GM19468 (cell line): ENCODE measurements around the gene WASF3.

Experiments used
- ATAC-seq: cut with Tn5 transposase; IDR thresholded peaks from one replicate; pipeline ENCODE4 v1.9.1; 2021; ENCODE audit warnings: mild to moderate bottlenecking, moderate library complexity, moderate number of reproducible peaks; ENCODE audit not compliant: unreplicated experiment; ENCODE audit errors: extremely low read depth

The WASF3 gene, protein sequence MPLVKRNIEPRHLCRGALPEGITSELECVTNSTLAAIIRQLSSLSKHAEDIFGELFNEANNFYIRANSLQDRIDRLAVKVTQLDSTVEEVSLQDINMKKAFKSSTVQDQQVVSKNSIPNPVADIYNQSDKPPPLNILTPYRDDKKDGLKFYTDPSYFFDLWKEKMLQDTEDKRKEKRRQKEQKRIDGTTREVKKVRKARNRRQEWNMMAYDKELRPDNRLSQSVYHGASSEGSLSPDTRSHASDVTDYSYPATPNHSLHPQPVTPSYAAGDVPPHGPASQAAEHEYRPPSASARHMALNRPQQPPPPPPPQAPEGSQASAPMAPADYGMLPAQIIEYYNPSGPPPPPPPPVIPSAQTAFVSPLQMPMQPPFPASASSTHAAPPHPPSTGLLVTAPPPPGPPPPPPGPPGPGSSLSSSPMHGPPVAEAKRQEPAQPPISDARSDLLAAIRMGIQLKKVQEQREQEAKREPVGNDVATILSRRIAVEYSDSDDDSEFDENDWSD

DNA sequence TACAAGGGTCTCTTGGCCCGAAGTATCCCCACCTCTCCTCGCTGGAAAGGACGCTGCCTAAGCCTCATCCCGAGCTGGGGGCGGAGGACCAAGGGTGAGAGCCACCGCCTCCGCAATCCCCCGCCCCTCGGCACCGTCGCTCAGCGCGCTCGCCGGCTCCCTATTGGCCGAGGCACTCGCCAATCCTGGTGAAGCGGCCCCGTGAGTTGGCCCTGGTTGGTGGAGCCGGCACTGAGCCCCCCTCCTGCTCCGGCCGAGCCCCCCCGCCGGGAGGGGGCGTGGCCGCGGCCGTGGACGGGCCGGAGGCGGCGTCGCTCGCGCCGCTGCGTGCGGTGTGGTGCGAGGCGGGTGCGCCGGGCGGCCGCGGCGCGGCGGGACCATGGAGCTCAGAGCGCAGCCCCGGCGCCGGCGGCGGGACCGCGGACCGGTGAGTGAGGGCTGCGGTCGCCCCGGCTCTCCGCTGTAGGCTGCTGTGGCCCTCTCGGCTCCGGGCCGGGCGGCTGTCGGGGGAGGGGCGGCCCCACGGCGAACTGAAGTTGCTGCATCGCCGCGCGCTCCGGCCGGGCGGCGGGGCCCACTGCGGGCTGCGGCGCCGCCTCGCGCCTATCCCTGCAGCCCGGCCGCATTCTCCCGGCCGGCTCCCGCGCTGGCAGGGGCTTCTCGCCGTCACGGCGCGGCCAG is at the start of gene WASF3:
Gene WASF3 (plus strand): TSS at position 291 of the 681 bp plus-strand sequence. CDS start 84,588 bp downstream, outside the sequence.
- peak; percentile 61 for ATAC-seq

DNA sequence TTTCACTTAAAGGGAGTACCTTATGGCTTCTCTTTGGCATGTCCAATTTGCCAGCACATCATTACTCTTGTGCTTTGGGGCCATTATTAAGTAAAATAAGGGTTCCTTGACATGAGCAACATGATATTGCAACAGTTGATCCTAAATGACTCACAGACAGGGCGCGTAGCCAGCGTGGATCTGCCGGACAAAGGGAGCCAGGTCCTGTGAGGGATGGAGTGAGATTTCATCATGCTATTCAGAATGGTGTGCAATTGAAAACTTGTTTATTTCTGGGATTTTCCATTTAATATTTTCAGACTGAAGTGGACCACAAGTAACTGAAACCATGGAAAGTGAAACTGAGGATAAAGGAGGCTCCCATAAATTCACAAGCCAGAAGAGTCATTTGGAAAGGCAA is 48.6 kb upstream of the WASF3 start:
- no peak for ATAC-seq

DNA sequence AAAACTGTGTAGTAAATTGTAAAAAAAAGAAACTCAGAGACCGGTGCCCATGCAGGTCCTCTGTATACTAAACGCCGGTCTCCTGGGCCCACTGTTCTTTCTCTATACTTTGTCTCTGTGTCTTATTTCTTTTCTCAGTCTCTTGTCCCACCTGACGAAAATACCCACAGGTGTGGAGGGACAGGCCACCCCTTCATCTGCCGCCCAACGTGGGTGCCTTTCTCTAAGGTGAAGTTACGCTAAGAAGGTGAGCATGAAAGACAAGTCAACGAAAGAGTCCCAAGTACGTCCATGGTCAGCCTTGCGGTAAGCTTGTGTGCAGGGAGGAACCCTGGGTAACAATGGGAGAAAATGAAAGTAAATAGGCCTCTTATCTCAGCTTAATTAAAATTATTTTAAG is 48.0 kb upstream of the WASF3 start:
- ATAC-seq = no peak

- ATAC-seq = no peak
Observed at GRCh38 chr13:26513931-26514330, 43.6 kb upstream of the WASF3 start.

DNA sequence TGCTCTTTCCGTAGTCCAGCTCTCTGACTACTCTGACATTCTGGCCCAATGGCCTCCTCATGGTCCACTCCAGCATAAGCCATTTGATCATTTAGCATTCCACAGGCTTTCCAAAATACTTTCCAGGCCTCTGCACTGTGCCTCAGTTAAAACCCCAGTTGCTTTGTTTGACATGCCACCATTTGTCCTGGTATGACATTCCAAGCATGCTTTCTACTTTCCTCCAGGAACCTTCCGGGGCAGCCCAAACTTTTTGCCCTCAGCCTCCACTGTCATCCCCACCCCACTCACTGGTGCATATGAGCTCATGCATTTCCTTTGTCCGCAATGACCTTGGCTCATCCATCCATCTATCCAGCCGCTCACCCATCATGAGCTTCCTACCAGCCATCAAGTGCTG is 41.8 kb upstream of the WASF3 start:
- no peak for ATAC-seq

- no peak for ATAC-seq
Observed at GRCh38 chr13:26517936-26518335, 39.5 kb upstream of the WASF3 start.

DNA sequence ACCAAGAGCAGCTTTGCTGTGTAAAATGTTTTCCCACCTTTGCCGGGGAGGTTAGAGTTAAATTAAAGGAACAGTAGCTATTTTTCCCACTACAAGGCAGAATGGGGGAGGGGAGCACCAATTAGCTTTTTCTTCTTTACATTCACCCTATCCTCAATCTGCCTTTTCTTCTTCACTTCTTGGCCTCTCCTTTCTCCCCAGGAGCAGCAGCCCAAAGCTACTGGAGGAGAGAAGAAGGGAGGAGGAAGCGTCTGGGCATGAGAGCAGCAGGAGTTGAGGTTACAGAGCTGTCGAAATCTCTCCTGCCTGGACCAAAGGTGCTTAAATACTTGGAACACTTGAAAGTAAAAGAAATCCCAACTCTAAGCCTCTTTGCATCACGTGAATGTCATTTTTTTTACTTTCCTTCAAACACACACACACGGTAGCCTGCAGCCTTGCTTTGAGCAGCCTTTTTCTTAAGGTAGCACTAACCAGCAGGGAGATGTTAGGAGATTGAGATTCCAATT is 39.0 kb upstream of the WASF3 start:
- no peak for ATAC-seq

GRCh38 chr13:26522571-26522970 is 34.9 kb upstream of the WASF3 start:
- ATAC-seq = no peak

GRCh38 chr13:26523007-26523406 is 34.5 kb upstream of the WASF3 start:
- ATAC-seq = no peak

DNA sequence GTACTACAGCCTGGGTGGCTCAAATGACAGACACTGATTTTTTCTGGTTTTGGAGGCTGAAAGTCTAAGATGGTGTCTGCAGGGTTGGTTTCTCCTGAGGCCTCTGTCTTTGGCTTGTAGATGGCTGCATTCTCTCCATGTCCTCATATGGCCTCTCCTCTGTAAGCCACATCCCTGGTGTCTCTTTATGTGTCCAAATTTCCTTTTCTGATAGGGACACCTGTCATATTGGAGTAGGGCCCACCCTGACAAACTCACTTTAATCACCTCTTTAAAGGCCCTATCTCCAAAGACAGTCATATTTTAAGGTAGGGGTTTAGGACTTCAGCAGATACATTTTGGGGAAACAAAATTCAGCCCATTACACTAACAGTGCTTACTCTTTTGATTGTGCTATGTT is 32.0 kb upstream of the WASF3 start:
- ATAC-seq = no peak

DNA sequence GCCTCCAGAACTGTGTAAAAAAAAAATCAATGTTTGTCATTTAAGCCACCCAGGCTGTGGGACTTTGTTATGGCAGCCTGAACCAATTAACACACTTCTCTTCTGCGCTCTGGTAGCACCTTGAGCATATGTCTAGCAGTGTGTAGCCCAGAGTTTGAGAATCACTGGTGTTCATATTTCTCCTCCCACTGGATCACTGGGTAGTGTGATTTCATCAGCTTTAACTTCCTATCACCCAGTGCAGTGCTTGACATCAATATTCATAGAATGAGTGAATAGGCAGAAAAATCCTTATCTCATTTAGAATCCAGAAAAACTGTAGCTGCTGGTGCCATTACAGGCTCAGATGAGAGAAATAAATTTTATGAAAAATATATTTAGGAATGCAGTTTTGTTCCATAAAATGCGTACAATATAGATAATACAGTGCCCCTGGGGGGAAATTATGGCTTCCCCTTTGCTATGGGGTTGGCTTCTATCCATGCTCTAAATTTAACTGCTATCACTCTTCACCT is 30.7 kb upstream of the WASF3 start:
- no peak for ATAC-seq

- ATAC-seq = no peak
Observed at GRCh38 chr13:26528527-26528926, 29.0 kb upstream of the WASF3 start.

DNA sequence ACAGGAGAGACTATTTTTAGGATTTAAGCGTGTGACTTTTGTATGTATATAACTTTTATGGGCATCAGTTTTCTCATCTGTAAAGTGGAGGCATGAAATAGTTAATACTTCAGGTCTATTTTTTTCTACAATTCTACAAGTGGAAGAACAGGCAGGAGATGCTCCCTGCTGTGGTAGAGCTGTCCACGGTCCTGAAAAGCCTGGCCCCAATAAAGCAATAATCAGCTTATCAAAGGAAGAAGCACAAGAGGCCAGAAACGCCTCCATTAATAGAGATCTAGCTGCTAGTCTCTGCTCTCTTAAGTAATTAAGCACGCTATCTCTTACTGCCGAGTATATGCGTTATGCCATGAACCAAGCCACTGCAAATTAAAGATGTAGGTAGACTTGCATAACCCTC is 28.0 kb upstream of the WASF3 start:
- no peak for ATAC-seq

DNA sequence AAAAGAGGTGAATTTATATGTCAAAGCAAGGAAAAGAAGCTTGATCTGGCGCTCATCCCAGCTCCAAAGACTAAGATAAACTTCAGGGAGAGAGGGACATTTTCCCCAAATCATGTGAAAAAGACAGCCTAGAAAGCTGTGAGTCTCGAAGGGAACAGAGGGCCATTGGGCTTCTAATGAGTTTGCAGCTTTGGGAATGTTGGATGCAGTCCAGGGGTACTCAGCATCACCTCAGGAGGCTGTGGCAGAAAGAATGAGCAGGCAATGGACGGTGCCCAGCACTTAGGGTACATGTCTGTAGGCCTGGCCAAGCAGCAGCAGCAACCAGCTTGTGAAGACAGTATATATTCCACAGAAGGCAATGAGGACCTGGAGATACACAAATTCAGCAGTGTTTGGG is 25.7 kb upstream of the WASF3 start:
- ATAC-seq = no peak

- no peak for ATAC-seq
Observed at GRCh38 chr13:26534036-26534726, 23.3 kb upstream of the WASF3 start.

DNA sequence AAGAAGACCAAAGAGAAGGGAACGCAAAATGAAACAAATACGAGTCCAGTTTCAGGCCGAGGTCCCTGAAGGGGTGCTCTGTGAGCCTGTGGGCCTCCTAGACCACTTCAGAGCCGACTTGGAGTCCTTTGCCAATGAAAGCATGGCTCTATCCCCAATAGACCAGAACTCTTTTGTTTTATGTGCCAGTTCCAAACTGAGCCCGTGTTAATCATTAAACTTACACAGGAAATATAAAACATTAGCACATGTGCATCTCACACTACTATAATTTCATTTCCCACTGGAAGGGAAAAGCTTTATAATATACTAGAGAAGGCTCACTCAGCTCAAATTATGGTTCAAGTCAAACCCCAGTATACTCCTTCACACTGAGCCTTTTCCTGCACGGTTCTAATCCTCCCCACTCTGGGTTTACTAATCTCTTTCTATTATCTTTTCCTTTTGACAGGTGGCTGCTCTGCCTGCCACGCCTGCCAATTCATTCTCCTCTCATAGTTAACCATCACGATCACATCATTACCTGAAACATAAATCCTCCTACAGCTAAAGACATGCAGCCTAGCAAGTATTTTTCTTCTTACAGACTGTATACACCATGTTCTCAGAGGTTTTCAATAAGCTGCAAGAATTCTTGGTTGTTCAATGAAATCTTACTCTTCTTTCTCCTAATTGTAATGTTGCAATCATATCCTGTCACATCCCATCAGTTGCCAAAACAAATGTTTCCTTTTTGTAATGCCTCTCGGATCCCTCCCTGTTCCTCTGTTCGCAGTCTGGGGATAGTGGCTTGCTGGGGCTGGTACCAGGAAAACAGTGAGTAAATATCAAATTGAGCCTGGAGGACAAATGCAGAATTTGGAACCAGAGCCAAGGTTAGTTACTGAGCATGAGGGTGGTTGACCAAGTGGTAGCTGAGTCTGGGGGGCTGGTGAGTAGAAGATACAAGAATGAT is 18.8 kb upstream of the WASF3 start:
- ATAC-seq = no peak

- no peak for ATAC-seq
Observed at GRCh38 chr13:26539738-26540292, 17.7 kb upstream of the WASF3 start.

DNA sequence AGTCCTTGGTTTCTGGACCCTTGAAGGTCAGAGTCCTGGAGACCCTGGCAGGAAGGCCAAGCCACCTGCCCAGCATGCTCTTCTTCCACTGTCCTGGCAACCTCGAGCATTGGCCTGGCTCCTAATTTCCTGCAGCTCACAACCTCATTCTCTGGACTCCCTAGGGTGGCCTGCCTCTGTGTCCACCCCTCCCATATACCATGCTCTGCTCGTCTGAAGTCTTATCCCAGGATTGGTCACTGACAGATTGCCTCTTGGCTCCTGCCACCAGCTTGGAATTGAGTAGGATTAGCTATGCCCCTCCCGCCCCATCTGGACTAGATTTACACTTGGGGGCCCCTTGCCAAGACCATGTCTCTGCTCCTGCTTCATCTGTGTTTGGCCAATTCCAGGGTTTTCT is 17.1 kb upstream of the WASF3 start:
- no peak for ATAC-seq

GRCh38 chr13:26541041-26541440 is 16.4 kb upstream of the WASF3 start:
- no peak for ATAC-seq
